ENCODE results near the gene CCDC61.

DNA sequence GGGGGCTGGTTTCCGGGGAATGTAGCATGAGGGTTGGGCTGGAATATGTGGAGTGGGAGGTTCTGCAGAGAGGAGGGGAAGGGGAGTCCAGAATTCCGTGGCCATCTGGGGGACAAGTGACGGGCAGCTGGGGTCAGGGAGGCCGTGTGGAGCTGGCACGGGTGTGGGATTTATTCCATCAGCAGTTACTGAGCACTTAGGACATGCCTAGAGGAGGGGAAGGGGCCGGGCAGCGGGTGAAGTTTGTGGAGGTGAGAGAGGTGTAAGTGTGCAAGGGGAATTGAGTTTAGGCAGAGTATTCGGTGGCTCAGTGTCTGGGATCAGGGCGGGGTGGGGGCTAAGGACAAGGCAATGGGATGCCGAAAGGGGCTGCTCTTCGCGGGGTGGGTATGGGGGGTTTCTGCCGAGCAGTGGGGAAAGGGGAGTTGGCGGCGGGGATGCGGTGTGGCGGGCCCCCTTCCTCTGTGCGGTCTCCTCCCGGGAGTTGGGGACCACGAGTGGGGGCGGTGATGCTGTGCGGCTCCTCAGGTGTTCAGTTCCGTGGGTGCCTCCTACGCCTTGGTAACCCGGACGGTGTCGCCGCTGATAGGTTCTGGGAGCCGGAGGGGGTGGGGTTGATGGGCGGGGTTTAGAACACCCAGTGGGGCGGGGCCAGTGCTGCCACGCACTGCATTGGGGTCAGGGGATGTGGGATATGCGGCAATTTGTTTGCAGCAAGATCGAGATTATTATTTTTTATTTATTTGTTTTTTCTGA lies 5.4 kb downstream of the CCDC61 start:
- TF ChIP-seq CTCF (IDR thresholded peaks at IDR 0.05; ENCODE audit: borderline replicate concordance, extremely low read depth, low read length, poor library complexity, severe bottlenecking) (no peak), EZH2 (IDR thresholded peaks at IDR 0.05; ENCODE audit: borderline replicate concordance, low read depth, low read length, severe bottlenecking) (no peak)
